Measurements from ENCODE around the gene RASA3.

DNA sequence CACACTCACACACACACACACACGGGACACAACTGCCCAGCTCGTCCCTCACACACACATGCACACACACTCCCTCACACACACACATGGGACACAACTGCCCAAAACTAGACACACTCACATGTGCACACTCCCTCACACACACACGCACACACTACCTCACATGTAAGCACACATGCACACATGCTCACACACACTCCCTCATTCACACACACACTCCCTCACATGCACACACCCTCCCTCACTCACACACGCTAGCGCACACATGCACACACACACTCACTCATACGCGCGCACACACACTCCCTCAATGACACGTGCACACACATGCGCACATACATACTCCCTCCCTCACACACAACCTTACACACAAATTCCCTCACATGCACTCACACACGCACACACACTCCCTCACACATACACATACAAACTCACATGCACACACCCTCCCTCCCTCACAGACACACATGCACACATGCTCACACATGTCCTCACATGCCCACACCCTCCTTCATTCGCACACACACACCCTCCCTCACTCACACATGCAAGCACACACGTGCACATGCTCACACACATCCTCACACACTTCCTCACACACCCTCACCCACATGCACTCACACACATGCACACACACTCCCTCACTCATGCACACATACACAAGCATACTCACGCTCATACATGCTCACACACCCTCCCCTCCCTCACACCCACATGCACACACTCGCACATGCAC, 9.0 kb upstream of the RASA3 start:
- TF ChIP-seq, protein P1, sequence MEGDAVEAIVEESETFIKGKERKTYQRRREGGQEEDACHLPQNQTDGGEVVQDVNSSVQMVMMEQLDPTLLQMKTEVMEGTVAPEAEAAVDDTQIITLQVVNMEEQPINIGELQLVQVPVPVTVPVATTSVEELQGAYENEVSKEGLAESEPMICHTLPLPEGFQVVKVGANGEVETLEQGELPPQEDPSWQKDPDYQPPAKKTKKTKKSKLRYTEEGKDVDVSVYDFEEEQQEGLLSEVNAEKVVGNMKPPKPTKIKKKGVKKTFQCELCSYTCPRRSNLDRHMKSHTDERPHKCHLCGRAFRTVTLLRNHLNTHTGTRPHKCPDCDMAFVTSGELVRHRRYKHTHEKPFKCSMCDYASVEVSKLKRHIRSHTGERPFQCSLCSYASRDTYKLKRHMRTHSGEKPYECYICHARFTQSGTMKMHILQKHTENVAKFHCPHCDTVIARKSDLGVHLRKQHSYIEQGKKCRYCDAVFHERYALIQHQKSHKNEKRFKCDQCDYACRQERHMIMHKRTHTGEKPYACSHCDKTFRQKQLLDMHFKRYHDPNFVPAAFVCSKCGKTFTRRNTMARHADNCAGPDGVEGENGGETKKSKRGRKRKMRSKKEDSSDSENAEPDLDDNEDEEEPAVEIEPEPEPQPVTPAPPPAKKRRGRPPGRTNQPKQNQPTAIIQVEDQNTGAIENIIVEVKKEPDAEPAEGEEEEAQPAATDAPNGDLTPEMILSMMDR (IDR thresholded peaks at IDR 0.05) = no peak
- TF ChIP-seq POLR2AphosphoS5 (IDR thresholded peaks at IDR 0.05) (no peak), EP300 (IDR thresholded peaks at IDR 0.05) (no peak), POLR2A (IDR thresholded peaks at IDR 0.05; ENCODE audit: low read depth) (no peak)

All from esophagus muscularis mucosa (tissue), 4 donors.